Measurements from ENCODE around the gene ZFYVE28. TPM values are rescaled to one million over a fixed set of nuclear protein-coding genes. Genes with fewer than 3 reads are reported as not detected.

ZFYVE28 gene
- total RNA-seq, 4 donors from 2014 or later: 8.9 to 19.1 (median 16.4) TPM

DNA sequence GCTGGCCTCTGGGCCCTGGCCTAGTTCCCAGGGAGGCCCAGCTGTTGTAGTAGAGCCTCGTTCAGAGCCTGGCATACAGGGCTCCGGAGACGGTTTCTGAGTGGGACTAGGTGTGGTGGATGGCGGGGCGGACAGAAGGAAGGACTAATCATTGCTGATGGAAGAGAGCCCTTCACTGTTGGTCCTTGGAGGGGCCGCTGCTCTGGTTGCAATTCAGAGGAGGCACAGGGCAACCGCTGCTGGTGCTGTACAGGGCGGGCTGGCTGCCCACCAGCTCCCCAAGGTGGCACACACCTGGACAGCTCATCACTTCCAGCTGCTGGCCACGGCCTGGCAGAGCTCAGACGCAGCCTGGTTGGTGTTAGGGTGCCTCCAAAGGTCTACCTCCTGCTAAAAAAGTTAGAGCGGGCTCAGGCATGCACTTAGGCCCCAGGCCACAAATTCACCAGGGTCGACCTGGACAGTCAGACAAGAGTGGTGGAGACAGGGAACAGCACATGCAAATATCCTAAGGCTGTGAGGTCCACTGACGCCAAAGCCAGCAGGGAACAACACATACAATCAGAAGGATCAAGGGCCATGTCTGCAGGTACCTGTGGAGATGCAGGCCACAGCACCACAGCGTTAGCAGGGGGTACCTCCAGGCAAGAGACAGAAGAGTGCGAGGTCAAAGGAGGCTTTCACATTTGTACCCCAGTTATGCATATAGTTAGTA lies 43.0 kb upstream of the ZFYVE28 start:
- no peak for TF ChIP-seq POLR2A (IDR thresholded peaks at IDR 0.05)
- TF ChIP-seq, protein P1, sequence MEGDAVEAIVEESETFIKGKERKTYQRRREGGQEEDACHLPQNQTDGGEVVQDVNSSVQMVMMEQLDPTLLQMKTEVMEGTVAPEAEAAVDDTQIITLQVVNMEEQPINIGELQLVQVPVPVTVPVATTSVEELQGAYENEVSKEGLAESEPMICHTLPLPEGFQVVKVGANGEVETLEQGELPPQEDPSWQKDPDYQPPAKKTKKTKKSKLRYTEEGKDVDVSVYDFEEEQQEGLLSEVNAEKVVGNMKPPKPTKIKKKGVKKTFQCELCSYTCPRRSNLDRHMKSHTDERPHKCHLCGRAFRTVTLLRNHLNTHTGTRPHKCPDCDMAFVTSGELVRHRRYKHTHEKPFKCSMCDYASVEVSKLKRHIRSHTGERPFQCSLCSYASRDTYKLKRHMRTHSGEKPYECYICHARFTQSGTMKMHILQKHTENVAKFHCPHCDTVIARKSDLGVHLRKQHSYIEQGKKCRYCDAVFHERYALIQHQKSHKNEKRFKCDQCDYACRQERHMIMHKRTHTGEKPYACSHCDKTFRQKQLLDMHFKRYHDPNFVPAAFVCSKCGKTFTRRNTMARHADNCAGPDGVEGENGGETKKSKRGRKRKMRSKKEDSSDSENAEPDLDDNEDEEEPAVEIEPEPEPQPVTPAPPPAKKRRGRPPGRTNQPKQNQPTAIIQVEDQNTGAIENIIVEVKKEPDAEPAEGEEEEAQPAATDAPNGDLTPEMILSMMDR (IDR thresholded peaks at IDR 0.05): no peak
- no peak for DNase-seq
- Histone ChIP-seq H3K4me3 (replicated peaks in 1 of 3) (no peak overlapping the region), H3K36me3 (no peaks in the 10 kb centered on the region), H3K4me1 (peaks cover 4 to 10% of the 10 kb centered on the region in 2 donors), H3K27ac (no peak overlapping the region), H3K9me3 (no peaks in the 10 kb centered on the region), H3K27me3 (no peaks in the 10 kb centered on the region)
- intact Hi-C loops (cut with DNase I): no loop called here
- WGBS, 2 donors: 87 to 91% methylated on average over 11 to 12 of the region's 15 CpGs

DNA sequence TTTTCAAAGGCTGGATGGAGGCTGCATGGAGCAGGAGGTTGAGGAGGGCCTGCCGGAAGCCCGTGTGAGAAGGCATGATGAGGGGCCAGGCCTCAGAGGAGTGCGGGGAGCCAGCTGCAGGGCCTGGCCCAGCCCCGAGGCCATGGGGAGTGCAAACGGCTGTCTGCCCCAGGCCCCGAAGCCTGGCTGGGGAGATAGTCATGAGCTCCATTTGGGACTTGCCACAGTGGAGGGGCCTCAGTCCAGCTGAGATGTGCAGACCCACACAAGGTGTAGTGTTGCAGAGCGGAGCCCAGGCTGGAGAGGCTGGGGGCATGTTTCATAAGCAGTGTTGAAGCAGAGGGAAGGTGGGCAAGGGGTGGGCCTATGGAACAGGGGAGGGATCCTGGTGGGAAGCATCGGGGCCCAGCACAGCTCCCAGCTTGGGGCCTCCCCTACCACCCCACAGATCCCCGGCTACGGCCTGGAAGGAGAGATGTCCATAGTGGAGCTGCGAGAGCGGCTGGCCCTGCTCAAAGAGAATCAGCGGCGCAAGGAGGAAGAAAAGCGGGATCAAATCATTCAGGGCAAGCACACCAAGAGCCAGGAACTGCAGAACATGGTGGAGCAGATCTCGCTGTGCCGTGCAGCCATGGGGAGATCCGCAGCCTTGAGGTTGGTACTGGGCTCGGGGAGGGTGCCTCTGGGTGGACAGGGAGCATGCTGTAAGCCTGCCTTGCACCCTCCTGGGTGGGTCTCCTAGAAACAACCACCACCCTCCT lies 41.3 kb upstream of the ZFYVE28 start:
- Histone ChIP-seq H3K4me3 (replicated peaks in 1 of 3) (no peak overlapping the region), H3K27ac (no peak overlapping the region), H3K9me3 (no peaks in the 10 kb centered on the region), H3K36me3 (no peaks in the 10 kb centered on the region), H3K4me1 (peaks cover 4 to 10% of the 10 kb centered on the region in 2 donors), H3K27me3 (no peaks in the 10 kb centered on the region)
- no peak for TF ChIP-seq POLR2A (IDR thresholded peaks at IDR 0.05)
- TF ChIP-seq, protein P1 (IDR thresholded peaks at IDR 0.05): no peak
- intact Hi-C loops (cut with DNase I): no loop called here
- no peak for DNase-seq
- WGBS, 2 donors: 90 to 95% methylated on average over 17 to 19 of the region's 19 CpGs

DNA sequence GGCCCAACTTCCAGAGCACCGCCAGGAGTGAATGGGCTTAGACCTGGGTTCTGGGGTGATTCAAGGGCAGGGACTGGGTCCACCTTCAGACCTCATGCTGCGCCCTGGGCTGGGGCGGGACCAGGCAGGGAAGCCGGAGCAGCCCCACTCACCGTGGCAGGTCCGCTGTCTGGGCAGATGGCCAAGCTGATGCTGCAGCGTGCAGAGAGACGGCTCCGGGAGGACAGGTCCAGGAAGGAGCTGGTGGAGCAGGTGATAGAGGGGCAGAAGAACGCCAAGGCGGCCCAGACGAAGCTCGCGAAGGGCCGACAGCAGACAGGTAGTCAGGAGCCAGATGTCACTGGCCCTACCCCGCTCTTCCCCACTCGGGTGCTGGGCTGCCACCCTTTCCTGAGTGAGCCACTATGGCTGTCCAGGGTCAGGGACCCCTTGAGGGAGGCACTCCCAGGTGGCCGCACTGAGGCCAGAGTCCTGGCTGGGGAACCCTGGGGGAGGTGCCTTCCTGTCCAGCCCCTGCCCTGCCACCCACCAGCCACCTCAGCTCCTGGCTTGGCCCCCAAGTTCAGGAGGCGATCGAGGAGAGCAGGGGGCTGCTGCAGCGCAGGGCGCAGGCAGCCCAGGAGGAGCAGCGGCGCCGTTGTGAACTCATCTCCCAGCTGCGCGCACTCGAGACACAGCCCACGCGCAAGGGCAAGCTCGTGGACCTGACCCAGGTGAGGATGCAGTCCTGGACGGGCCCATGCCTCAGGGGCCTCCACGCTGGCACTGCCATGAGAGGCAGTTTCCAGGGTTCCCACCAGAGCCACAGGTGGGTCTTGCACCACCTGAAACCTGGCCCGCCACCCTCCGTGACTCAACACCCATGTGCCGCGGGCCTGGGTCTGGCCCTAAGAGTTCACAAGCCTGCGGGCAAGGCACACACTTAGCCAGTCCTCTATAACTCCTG lies 40.4 kb upstream of the ZFYVE28 start:
- 46 to 74% methylated on average over 8 to 17 of the region's 38 CpGs for WGBS, 2 donors
- no peaks in the 10 kb centered on the region for H3K27me3 ChIP-seq
- H3K27ac ChIP-seq: no peak overlapping the region
- peaks cover 4 to 10% of the 10 kb centered on the region in 2 donors for H3K4me1 ChIP-seq
- intact Hi-C loops (cut with DNase I): no loop called here
- no peak overlapping the region for H3K4me3 ChIP-seq (replicated peaks in 1 of 3)
- H3K36me3 ChIP-seq: no peaks in the 10 kb centered on the region
- TF ChIP-seq POLR2A (IDR thresholded peaks at IDR 0.05): no peak
- TF ChIP-seq, protein P1 (IDR thresholded peaks at IDR 0.05): no peak
- H3K9me3 ChIP-seq: no peaks in the 10 kb centered on the region
- DNase-seq: peak; percentile 30 to 48

DNA sequence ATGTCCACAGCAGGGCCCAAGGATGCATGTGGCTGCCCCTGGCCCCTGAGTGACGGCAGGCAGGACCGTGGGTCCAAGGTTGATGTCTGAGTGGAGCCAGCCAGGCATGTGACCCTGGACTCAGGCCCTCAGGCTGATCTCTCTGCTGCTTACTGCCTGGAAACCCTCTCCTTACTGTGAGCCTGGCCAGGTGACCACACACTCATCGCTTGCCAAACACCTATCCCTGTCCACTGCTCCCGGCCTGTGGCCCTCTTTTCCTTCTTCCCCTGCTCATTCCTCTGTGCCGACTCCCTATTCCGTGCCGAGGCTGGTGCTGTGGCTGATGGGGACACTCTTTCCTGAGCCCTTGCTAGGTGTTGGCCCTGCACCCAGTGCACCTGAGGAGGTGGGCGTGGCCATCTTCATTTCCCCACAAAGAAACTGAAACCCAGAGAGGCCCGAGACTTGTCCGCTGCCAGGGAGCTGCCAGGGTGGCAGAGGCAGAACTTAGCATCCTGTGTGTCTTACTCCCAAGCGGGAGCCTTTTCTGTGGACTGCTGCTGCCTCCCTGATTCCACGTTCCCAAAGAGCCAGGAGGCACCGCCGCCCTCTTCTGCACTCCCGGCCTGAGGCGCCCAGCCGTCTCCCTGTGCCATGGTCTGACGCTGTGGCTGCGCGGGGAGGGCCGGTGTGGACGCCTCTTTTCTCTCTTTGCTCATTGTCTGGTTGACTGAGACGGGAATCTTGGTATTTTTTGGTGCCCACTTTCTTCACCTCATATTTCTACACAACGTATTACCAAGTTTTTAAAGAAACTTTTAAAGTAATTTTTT lies 39.2 kb upstream of the ZFYVE28 start:
- Histone ChIP-seq H3K4me3 (replicated peaks in 1 of 3) (no peak overlapping the region), H3K4me1 (peaks cover 4 to 5% of the 10 kb centered on the region in 2 donors), H3K36me3 (no peaks in the 10 kb centered on the region), H3K9me3 (no peaks in the 10 kb centered on the region), H3K27me3 (no peaks in the 10 kb centered on the region), H3K27ac (no peak overlapping the region)
- TF ChIP-seq POLR2A (IDR thresholded peaks at IDR 0.05): no peak
- TF ChIP-seq, protein P1 (IDR thresholded peaks at IDR 0.05): no peak
- intact Hi-C loops (cut with DNase I): no loop called here
- 81 to 87% methylated on average over 21 to 24 of the region's 24 CpGs for WGBS, 2 donors
- peak; percentile 19 to 24 for DNase-seq
